Skeletal muscle satellite cell (primary cell): ENCODE data around the gene RASAL3.

Experiments used
- H3K27me3 ChIP-seq: 2 replicates; pipeline ENCODE4 v1.7.0; 2013; ENCODE audit warnings: low read length; ENCODE audit not compliant: control insufficient read depth, insufficient read depth
- H3K36me3 ChIP-seq: 2 replicates; pipeline ENCODE4 v1.7.0; 2013; ENCODE audit warnings: mild to moderate bottlenecking, control low read depth, low read length; ENCODE audit not compliant: insufficient read depth
- H3K4me1 ChIP-seq: 2 replicates; pipeline ENCODE4 v1.7.0; 2013; ENCODE audit warnings: low read length; ENCODE audit not compliant: control insufficient read depth, insufficient read depth
- H3K4me2 ChIP-seq: 2 replicates; pipeline ENCODE4 v1.7.0; 2013; ENCODE audit warnings: mild to moderate bottlenecking, low read length
- H3K4me3 ChIP-seq: 2 replicates; pipeline ENCODE4 v1.7.0; 2013; ENCODE audit warnings: low read length
- H3K9ac ChIP-seq: 2 replicates; pipeline ENCODE4 v1.7.0; 2013; ENCODE audit warnings: mild to moderate bottlenecking, low read depth, low read length, moderate library complexity
- H3K9me3 ChIP-seq: replicated peaks from 2 replicates; pipeline ENCODE4 v1.7.0; 2013; ENCODE audit warnings: mild to moderate bottlenecking, control low read depth, low read length

Gene RASAL3

GRCh38 chr19:15468675-15469512, 4.5 kb upstream of the RASAL3 start:
- Histone ChIP-seq H3K9ac (no peak overlapping the region), H3K4me2 (peak overlapping the region; percentile 77), H3K4me1 (peaks cover 7% of the 10 kb centered on the region), H3K4me3 (no peak overlapping the region), H3K36me3 (no peaks in the 10 kb centered on the region), H3K9me3 (no peaks in the 10 kb centered on the region), H3K27me3 (peaks cover 25% of the 10 kb centered on the region)

- Histone ChIP-seq H3K4me3 (no peak overlapping the region), H3K4me1 (peaks cover 7% of the 10 kb centered on the region)
Measured at GRCh38 chr19:15467734-15468214, 3.4 kb upstream of the RASAL3 start.

GRCh38 chr19:15466851-15467733, 2.7 kb upstream of the RASAL3 start:
- peaks cover 7% of the 10 kb centered on the region for H3K4me1 ChIP-seq
- no peaks in the 10 kb centered on the region for H3K9me3 ChIP-seq
- no peak overlapping the region for H3K4me3 ChIP-seq
- no peak overlapping the region for H3K9ac ChIP-seq
- no peaks in the 10 kb centered on the region for H3K36me3 ChIP-seq
- peak overlapping the region; percentile 22 for H3K4me2 ChIP-seq
- peaks cover 28% of the 10 kb centered on the region for H3K27me3 ChIP-seq

More at GRCh38 chr19:15467734-15468214, 3.4 kb upstream of the RASAL3 start:
- no peaks in the 10 kb centered on the region for H3K9me3 ChIP-seq
- no peak overlapping the region for H3K4me2 ChIP-seq
- H3K36me3 ChIP-seq: no peaks in the 10 kb centered on the region
- H3K9ac ChIP-seq: no peak overlapping the region
- H3K27me3 ChIP-seq: peaks cover 28% of the 10 kb centered on the region

- H3K4me2 ChIP-seq: no peak overlapping the region
- no peaks in the 10 kb centered on the region for H3K9me3 ChIP-seq
- no peaks in the 10 kb centered on the region for H3K36me3 ChIP-seq
- H3K4me3 ChIP-seq: no peak overlapping the region
- H3K9ac ChIP-seq: no peak overlapping the region
- H3K27me3 ChIP-seq: peaks cover 36% of the 10 kb centered on the region
- peaks cover 7% of the 10 kb centered on the region for H3K4me1 ChIP-seq
Measured at GRCh38 chr19:15463861-15464371, 428 bp downstream of the RASAL3 start.

- Histone ChIP-seq H3K4me1 (peaks cover 1% of the 10 kb centered on the region), H3K9ac (no peak overlapping the region), H3K4me3 (no peak overlapping the region), H3K4me2 (no peak overlapping the region), H3K27me3 (peaks cover 46% of the 10 kb centered on the region), H3K36me3 (no peaks in the 10 kb centered on the region), H3K9me3 (no peaks in the 10 kb centered on the region)
Measured at GRCh38 chr19:15461694-15462093, 2.6 kb downstream of the RASAL3 start.

- Histone ChIP-seq H3K4me1 (peaks cover 6% of the 10 kb centered on the region), H3K4me3 (no peak overlapping the region), H3K36me3 (no peaks in the 10 kb centered on the region), H3K27me3 (peaks cover 60% of the 10 kb centered on the region), H3K4me2 (peak overlapping the region; percentile 59), H3K9ac (no peak overlapping the region), H3K9me3 (no peaks in the 10 kb centered on the region)
Measured at GRCh38 chr19:15457701-15458484, 6.5 kb downstream of the RASAL3 start.

GRCh38 chr19:15456871-15457700, 7.3 kb downstream of the RASAL3 start:
- Histone ChIP-seq H3K9me3 (no peaks in the 10 kb centered on the region), H3K9ac (no peak overlapping the region), H3K4me1 (peaks cover 10% of the 10 kb centered on the region), H3K4me2 (peak overlapping the region; percentile 59), H3K27me3 (peaks cover 60% of the 10 kb centered on the region), H3K4me3 (no peak overlapping the region), H3K36me3 (no peaks in the 10 kb centered on the region)

- H3K9me3 ChIP-seq: no peaks in the 10 kb centered on the region
- H3K4me2 ChIP-seq: no peak overlapping the region
- H3K4me3 ChIP-seq: no peak overlapping the region
- H3K27me3 ChIP-seq: peaks cover 55% of the 10 kb centered on the region
- H3K4me1 ChIP-seq: peaks cover 10% of the 10 kb centered on the region
- H3K36me3 ChIP-seq: no peaks in the 10 kb centered on the region
- H3K9ac ChIP-seq: no peak overlapping the region
Measured at GRCh38 chr19:15456441-15456840, 7.9 kb downstream of the RASAL3 start.

- no peak overlapping the region for H3K4me3 ChIP-seq
- no peaks in the 10 kb centered on the region for H3K9me3 ChIP-seq
- H3K4me2 ChIP-seq: no peak overlapping the region
- no peaks in the 10 kb centered on the region for H3K36me3 ChIP-seq
- no peak overlapping the region for H3K9ac ChIP-seq
- peaks cover 10% of the 10 kb centered on the region for H3K4me1 ChIP-seq
- H3K27me3 ChIP-seq: peaks cover 52% of the 10 kb centered on the region
Measured at GRCh38 chr19:15455996-15456395, 8.3 kb downstream of the RASAL3 start.
